Left lung (tissue), 10 donors: Measurements from ENCODE around the gene BCL6B. TPM values are rescaled to one million over a fixed set of nuclear protein-coding genes. Genes with fewer than 3 reads are reported as not detected.

Source experiments
- ATAC-seq: fragments of 200-7000 bp; cut with Tn5 transposase; one replicate; pipeline ENCODE4 v1.9.1; 2020; ENCODE audit warnings: moderate library complexity
- DNase-seq, 4 donors: peaks; one replicate each; pipeline ENCODE4 v3.0.0-alpha.2; 2013 to 2020
- H3K27ac ChIP-seq, 2 donors: fragments of 200-600 bp; sonication (generic) in 1 of 2; one replicate each; pipeline versions ENCODE4 v1.5.0 to v1.8.0; 2020 to 2021
- H3K27me3 ChIP-seq, 2 donors: fragments of 200-600 bp; sonication (generic) in 1 of 2; one replicate each; pipeline versions ENCODE4 v1.5.0 to v1.8.0; 2020 to 2021
- H3K36me3 ChIP-seq, 2 donors: fragments of 200-600 bp; sonication (generic) in 1 of 2; one replicate each; pipeline versions ENCODE4 v1.5.0 to v1.8.0; 2020 to 2021
- H3K4me1 ChIP-seq, 2 donors: fragments of 200-600 bp; one replicate each; pipeline ENCODE4 v1.8.0; 2021
- H3K4me3 ChIP-seq, 2 donors: fragments of 200-600 bp; sonication (generic) in 1 of 2; one replicate each; pipeline versions ENCODE4 v1.5.0 to v1.8.0; 2020 to 2021; ENCODE audit warnings: mild to moderate bottlenecking in 1 of 2
- H3K9me3 ChIP-seq, 2 donors: fragments of 200-600 bp; sonication (generic) in 1 of 2; one replicate each; pipeline versions ENCODE4 v1.5.0 to v1.8.0; 2020 to 2021
- intact Hi-C, 2 donors: fragments of 100-400 bp; cut with DNase I; formaldehyde crosslinking; loops; one replicate each; pipeline versions ENCODE4 v1.11.2 to v1.14.2; 2022
- polyA plus RNA-seq, 6 donors: library from polyadenylated mRNA; unstranded; fragments of 120-200 nt; gene quantifications; one replicate each; pipeline ENCODE4 v1.2.1, GENCODE V29; 2013; ENCODE audit not compliant: insufficient read length in 6 of 6
- total RNA-seq, 2 donors: library from RNA; stranded (reverse); fragmentation: NEBNext Ultra II Directional; extraction: Animal tissue kit (Norgen Biotek cat#: 25700); gene quantifications; one replicate each; pipeline ENCODE4 v1.2.1, GENCODE V29; 2021
- TF ChIP-seq, protein P1 (sequence below), 2 donors: fragments of 200-600 bp; sonication (generic) in 1 of 2; IDR thresholded peaks; one replicate each; pipeline versions ENCODE4 v1.5.0 to v1.8.0; 2021; ENCODE audit warnings: antibody characterized with exemption in 2 of 2
- donor health status: DM: no; HTN: yes; CAD: no.
- donor health status: DM: no; HTN: no; CAD: no.

Gene BCL6B
- total and polyA plus RNA-seq, 8 donors = 13.3 to 45.9 (median 35.9) TPM

- intact Hi-C loops = no loop called here
- Histone ChIP-seq H3K36me3 (no peaks in the 10 kb centered on the region), H3K4me3 (peak within 1 kb of the TSS; percentile 58 to 75), H3K27me3 (no peaks in the 10 kb centered on the region), H3K4me1 (peaks cover 5 to 49% of the 10 kb centered on the region in 2 donors), H3K27ac (peak within 1 kb of the TSS; percentile 85 to 86), H3K9me3 (no peaks in the 10 kb centered on the region)
- DNase-seq (peak; percentile 90 to 99 (median 98)), ATAC-seq (peak; percentile 95)
- TF ChIP-seq, protein P1, sequence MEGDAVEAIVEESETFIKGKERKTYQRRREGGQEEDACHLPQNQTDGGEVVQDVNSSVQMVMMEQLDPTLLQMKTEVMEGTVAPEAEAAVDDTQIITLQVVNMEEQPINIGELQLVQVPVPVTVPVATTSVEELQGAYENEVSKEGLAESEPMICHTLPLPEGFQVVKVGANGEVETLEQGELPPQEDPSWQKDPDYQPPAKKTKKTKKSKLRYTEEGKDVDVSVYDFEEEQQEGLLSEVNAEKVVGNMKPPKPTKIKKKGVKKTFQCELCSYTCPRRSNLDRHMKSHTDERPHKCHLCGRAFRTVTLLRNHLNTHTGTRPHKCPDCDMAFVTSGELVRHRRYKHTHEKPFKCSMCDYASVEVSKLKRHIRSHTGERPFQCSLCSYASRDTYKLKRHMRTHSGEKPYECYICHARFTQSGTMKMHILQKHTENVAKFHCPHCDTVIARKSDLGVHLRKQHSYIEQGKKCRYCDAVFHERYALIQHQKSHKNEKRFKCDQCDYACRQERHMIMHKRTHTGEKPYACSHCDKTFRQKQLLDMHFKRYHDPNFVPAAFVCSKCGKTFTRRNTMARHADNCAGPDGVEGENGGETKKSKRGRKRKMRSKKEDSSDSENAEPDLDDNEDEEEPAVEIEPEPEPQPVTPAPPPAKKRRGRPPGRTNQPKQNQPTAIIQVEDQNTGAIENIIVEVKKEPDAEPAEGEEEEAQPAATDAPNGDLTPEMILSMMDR (IDR thresholded peaks at IDR 0.05) = no peak
Observed at GRCh38 chr17:7035591-7036368, 12.9 kb downstream of the BCL6B start, which contains the start of gene SLC16A13. Gene SLC16A13, plus strand, starts transcription at chr17:7036015. Its CDS starts 368 bp downstream, at chr17:7036383.

DNA sequence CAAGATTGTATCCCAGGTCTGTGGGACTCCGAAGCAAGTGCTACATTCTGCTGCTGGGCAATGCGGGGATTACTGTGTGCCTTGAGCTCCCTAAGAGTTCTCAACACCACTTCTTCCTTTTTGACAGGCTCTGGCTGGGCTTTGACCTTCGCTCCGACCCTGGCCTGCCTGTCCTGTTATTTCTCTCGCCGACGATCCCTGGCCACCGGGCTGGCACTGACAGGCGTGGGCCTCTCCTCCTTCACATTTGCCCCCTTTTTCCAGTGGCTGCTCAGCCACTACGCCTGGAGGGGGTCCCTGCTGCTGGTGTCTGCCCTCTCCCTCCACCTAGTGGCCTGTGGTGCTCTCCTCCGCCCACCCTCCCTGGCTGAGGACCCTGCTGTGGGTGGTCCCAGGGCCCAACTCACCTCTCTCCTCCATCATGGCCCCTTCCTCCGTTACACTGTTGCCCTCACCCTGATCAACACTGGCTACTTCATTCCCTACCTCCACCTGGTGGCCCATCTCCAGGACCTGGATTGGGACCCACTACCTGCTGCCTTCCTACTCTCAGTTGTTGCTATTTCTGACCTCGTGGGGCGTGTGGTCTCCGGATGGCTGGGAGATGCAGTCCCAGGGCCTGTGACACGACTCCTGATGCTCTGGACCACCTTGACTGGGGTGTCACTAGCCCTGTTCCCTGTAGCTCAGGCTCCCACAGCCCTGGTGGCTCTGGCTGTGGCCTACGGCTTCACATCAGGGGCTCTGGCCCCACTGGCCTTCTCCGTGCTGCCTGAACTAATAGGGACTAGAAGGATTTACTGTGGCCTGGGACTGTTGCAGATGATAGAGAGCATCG lies 15.4 kb downstream of the BCL6B start:
- no peaks in the 10 kb centered on the region for H3K9me3 ChIP-seq
- peaks cover 6 to 23% of the 10 kb centered on the region in 2 donors for H3K27me3 ChIP-seq
- H3K27ac ChIP-seq = peak overlapping the region in 1 of 2 donors; percentile 8
- H3K4me3 ChIP-seq = no peak overlapping the region
- TF ChIP-seq, protein P1 (IDR thresholded peaks at IDR 0.05) = no peak
- no peak for ATAC-seq
- no peaks in the 10 kb centered on the region for H3K36me3 ChIP-seq
- H3K4me1 ChIP-seq = peaks cover 12 to 55% of the 10 kb centered on the region in 2 donors
- DNase-seq = peak in 1 of 4 donors; percentile 63
- intact Hi-C loops = no loop called here

DNA sequence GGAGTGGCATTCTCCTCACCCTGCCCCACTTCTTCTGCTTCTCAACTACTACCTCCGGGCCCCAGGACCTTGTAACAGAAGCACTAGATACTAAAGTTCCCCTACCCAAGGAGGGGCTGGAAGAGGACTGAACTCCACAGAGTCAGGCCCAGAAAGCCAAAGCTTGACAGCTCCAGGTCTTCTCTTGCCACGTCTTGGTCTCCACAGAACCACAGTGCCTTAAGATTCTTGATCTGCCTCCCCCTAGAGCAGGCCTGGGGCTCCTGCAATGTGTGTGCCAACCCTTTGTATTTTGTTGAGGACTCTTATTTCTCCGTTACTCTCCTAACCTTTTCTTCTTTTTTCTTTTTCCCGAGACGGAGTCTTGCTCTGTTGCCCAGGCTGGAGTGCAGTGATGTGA lies 17.0 kb downstream of the BCL6B start:
- no peaks in the 10 kb centered on the region for H3K9me3 ChIP-seq
- no peak overlapping the region for H3K4me3 ChIP-seq
- H3K27me3 ChIP-seq = peaks cover 18 to 39% of the 10 kb centered on the region in 2 donors
- no peak overlapping the region for H3K27ac ChIP-seq
- H3K4me1 ChIP-seq = peaks cover 20 to 56% of the 10 kb centered on the region in 2 donors
- no peak for DNase-seq
- ATAC-seq = no peak
- intact Hi-C loops = loop anchor here (10.0 kb wide), 1 partner anchor 255 kb away; the partner anchor contains the start of gene YBX2 (in 2 of the 2)
- no peaks in the 10 kb centered on the region for H3K36me3 ChIP-seq
- TF ChIP-seq, protein P1 (IDR thresholded peaks at IDR 0.05) = no peak

DNA sequence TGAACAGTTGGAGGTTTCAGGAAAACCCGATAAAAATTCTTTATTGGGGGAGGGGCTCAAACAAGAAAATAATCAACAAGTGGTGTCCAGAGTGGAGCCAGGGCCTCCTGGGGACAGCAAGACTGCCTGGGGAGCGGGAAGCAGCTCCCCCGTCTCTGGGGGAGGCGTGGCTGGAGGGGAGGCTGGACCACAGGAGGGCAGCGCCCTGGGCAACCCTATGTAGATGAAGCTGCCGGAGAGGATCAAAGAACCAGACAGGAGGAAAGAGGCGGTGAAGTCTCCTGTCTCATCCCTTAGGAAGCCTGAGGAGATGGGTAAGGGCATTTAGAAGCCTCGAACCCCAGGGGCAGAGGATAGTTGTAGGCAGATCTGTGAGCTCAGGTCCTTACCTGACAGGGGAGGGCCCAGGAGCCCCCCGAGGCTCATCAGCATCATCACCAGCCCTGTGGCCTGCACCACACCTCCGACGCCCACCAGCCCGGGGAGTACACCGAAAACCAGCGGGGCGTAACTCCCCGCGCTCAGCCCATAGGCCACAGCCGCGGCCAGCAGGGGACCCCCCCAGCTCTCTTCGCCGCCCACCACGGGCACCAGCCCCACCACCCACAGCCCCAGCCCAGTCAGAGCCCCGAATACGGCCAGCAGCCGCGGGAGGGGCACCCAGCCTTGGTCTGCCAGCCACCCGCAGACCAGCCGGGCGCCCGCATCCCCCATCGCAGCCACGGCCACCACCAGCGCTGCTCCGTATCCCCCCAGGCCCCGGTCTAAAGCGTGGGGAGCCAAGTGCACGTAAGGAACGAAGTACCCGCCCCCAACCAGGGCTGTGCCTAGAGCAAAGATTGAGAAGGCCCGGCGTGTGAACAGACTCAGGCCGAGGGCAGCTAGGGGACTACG lies 19.0 kb downstream of the BCL6B start:
- no peak for ATAC-seq
- H3K27me3 ChIP-seq = peaks cover 18 to 56% of the 10 kb centered on the region in 2 donors
- H3K4me3 ChIP-seq = peak overlapping the region in 1 of 2 donors; percentile 45

More for the DNA sequence above, 19.0 kb downstream of the BCL6B start:
- no peaks in the 10 kb centered on the region for H3K36me3 ChIP-seq
- no peaks in the 10 kb centered on the region for H3K9me3 ChIP-seq
- TF ChIP-seq, protein P1 (IDR thresholded peaks at IDR 0.05) = no peak
- intact Hi-C loops = loop anchor here (10.0 kb wide), 1 partner anchor 253 kb away; the partner anchor contains the start of gene YBX2 (in 2 of the 2)
- H3K4me1 ChIP-seq = peaks cover 17 to 53% of the 10 kb centered on the region in 2 donors
- no peak overlapping the region for H3K27ac ChIP-seq
- DNase-seq = peak in 2 of 4 donors; percentile 51 to 74
